ENCODE results near the gene TMEM134.

DNA sequence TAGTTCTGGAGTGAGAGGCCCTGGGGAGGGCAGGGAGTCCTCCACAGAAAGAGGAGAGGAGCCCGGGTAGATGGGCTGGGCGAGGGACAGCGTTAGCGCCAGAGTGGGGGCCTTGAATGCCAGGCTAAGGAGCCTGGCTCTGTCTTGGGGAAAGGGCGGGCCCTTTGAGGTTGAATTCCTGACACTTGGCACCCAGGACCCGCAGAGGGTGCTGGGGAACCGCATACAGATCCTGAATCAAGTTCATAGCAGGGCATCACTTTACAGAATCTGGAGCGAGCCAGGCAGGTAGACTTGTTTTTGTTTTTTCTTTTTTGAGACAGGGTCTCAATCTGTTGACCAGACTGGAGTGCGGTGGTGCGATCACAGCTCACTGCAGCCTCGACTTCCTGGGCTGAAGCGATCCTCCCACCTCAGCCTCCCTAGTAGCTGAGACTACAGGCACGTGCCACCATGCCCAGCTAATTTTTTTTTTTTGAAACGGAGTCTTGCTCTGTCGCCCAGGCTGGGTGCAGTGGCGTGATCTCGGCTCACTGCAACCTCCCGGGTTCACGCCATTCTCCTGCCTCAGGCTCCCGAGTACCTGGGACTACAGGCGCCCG is 47.5 kb downstream of the TMEM134 start:
- TF ChIP-seq NFXL1 (CRISPR knock-in tag; IDR thresholded peaks at IDR 0.05) = no peak
- no peak for TF ChIP-seq GABPA (tag; conservative IDR thresholded peaks at IDR 0.05; ENCODE audit: low read depth)
- peak; percentile 31; the same call in 1 of the 2 replicates for TF ChIP-seq SP1 (CRISPR knock-in tag; IDR thresholded peaks at IDR 0.05)
- TF ChIP-seq, protein P1, sequence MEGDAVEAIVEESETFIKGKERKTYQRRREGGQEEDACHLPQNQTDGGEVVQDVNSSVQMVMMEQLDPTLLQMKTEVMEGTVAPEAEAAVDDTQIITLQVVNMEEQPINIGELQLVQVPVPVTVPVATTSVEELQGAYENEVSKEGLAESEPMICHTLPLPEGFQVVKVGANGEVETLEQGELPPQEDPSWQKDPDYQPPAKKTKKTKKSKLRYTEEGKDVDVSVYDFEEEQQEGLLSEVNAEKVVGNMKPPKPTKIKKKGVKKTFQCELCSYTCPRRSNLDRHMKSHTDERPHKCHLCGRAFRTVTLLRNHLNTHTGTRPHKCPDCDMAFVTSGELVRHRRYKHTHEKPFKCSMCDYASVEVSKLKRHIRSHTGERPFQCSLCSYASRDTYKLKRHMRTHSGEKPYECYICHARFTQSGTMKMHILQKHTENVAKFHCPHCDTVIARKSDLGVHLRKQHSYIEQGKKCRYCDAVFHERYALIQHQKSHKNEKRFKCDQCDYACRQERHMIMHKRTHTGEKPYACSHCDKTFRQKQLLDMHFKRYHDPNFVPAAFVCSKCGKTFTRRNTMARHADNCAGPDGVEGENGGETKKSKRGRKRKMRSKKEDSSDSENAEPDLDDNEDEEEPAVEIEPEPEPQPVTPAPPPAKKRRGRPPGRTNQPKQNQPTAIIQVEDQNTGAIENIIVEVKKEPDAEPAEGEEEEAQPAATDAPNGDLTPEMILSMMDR (IDR thresholded peaks at IDR 0.05 in 2 of 3, conservative IDR thresholded peaks at IDR 0.05 in 1 of 3; ENCODE audit: insufficient read depth in 2 of 3, low read depth in 1 of 3, low read length in 3 of 3) = no peak
- TF ChIP-seq ZNF282 (CRISPR knock-in tag; IDR thresholded peaks at IDR 0.05) = no peak
- TF ChIP-seq, protein P2, sequence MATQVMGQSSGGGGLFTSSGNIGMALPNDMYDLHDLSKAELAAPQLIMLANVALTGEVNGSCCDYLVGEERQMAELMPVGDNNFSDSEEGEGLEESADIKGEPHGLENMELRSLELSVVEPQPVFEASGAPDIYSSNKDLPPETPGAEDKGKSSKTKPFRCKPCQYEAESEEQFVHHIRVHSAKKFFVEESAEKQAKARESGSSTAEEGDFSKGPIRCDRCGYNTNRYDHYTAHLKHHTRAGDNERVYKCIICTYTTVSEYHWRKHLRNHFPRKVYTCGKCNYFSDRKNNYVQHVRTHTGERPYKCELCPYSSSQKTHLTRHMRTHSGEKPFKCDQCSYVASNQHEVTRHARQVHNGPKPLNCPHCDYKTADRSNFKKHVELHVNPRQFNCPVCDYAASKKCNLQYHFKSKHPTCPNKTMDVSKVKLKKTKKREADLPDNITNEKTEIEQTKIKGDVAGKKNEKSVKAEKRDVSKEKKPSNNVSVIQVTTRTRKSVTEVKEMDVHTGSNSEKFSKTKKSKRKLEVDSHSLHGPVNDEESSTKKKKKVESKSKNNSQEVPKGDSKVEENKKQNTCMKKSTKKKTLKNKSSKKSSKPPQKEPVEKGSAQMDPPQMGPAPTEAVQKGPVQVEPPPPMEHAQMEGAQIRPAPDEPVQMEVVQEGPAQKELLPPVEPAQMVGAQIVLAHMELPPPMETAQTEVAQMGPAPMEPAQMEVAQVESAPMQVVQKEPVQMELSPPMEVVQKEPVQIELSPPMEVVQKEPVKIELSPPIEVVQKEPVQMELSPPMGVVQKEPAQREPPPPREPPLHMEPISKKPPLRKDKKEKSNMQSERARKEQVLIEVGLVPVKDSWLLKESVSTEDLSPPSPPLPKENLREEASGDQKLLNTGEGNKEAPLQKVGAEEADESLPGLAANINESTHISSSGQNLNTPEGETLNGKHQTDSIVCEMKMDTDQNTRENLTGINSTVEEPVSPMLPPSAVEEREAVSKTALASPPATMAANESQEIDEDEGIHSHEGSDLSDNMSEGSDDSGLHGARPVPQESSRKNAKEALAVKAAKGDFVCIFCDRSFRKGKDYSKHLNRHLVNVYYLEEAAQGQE (IDR thresholded peaks at IDR 0.05; ENCODE audit: borderline replicate concordance) = no peak
- TF ChIP-seq, protein P2 (CRISPR knock-in tag; IDR thresholded peaks at IDR 0.05; ENCODE audit: low read depth) = no peak

Measured in K562 (cell line).